Progenitor cell of endocrine pancreas (in vitro differentiated cells): ENCODE measurements around the gene GCN1. TPM values are rescaled to one million over a fixed set of nuclear protein-coding genes. Genes with fewer than 3 reads are reported as not detected.

Experiments
- DNase-seq: peaks from one replicate; pipeline ENCODE4 v3.0.0; 2021; ENCODE audit warnings: low spot score; ENCODE audit not compliant: unreplicated experiment
- H3K27ac Mint-ChIP-seq: 2 replicates; pipeline ENCODE4 v1.8.0; 2021; ENCODE audit warnings: mild to moderate bottlenecking, moderate library complexity, mixed read lengths
- H3K27me3 Mint-ChIP-seq: 2 replicates; pipeline ENCODE4 v1.8.0; 2021; ENCODE audit warnings: mixed read lengths
- H3K36me3 Mint-ChIP-seq: 2 replicates; pipeline ENCODE4 v1.8.0; 2022; ENCODE audit warnings: mixed read lengths; ENCODE audit not compliant: insufficient read depth
- H3K4me1 Mint-ChIP-seq: 2 replicates; pipeline ENCODE4 v1.8.0; 2021; ENCODE audit warnings: low read depth, mixed read lengths
- H3K4me3 Mint-ChIP-seq: 2 replicates; pipeline ENCODE4 v1.8.0; 2021; ENCODE audit warnings: low read depth, mild to moderate bottlenecking, moderate library complexity, mixed read lengths
- H3K9me3 Mint-ChIP-seq: 2 replicates; pipeline ENCODE4 v1.8.0; 2021; ENCODE audit warnings: low read depth, mixed read lengths
- CTCF ChIP-seq: fragments of 200-600 bp; sonication (generic); IDR thresholded peaks from one replicate; pipeline ENCODE4 v1.5.0; 2021; ENCODE audit warnings: antibody characterized with exemption, mild to moderate bottlenecking; ENCODE audit not compliant: unreplicated experiment
- total RNA-seq: library from RNA; stranded (reverse); gene quantifications from 2 replicates; pipeline ENCODE4 v1.2.1, GENCODE V29; 2021

GCN1 gene
- total RNA-seq, 1 donor from 2014 or later = 117 TPM

GRCh38 chr12:120169946-120170345, 24.6 kb downstream of the GCN1 start:
- Mint-ChIP-seq H3K27ac (no peak overlapping the region), H3K4me1 (no peaks in the 10 kb centered on the region), H3K36me3 (peaks cover 21% of the 10 kb centered on the region), H3K9me3 (no peaks in the 10 kb centered on the region), H3K4me3 (no peak overlapping the region), H3K27me3 (no peaks in the 10 kb centered on the region)
- no peak for TF ChIP-seq CTCF
- no peak for DNase-seq

DNA sequence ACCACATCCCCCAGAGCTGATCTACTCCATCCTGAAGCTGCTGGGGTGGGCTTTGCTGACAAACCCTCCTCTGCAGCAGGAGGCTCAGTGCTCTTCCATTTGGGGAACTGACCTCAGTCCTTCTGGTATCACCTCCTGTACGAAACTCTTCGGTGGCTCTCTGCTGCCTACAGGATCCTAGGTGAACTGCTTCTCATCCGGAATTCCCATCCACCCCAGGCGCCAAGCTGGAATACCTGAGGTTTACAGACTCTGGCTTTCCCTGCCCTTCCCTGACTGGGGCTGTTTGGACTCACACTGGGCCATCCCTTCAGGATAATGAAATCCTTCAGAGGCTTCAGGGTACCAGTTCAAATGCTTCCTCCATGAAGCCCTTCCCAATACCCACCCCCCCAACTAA, 26.2 kb downstream of the GCN1 start:
- TF ChIP-seq CTCF = no peak
- peaks cover 18% of the 10 kb centered on the region for H3K36me3 Mint-ChIP-seq
- no peaks in the 10 kb centered on the region for H3K27me3 Mint-ChIP-seq
- H3K4me3 Mint-ChIP-seq = no peak overlapping the region
- H3K27ac Mint-ChIP-seq = no peak overlapping the region
- DNase-seq = no peak
- no peaks in the 10 kb centered on the region for H3K9me3 Mint-ChIP-seq
- H3K4me1 Mint-ChIP-seq = no peaks in the 10 kb centered on the region

- no peaks in the 10 kb centered on the region for H3K9me3 Mint-ChIP-seq
- no peaks in the 10 kb centered on the region for H3K27me3 Mint-ChIP-seq
- H3K4me3 Mint-ChIP-seq = no peak overlapping the region
- no peak for DNase-seq
- H3K27ac Mint-ChIP-seq = no peak overlapping the region
- H3K4me1 Mint-ChIP-seq = no peaks in the 10 kb centered on the region
- H3K36me3 Mint-ChIP-seq = peaks cover 16% of the 10 kb centered on the region
- TF ChIP-seq CTCF = no peak
Observed at GRCh38 chr12:120167529-120168095, 26.9 kb downstream of the GCN1 start.

DNA sequence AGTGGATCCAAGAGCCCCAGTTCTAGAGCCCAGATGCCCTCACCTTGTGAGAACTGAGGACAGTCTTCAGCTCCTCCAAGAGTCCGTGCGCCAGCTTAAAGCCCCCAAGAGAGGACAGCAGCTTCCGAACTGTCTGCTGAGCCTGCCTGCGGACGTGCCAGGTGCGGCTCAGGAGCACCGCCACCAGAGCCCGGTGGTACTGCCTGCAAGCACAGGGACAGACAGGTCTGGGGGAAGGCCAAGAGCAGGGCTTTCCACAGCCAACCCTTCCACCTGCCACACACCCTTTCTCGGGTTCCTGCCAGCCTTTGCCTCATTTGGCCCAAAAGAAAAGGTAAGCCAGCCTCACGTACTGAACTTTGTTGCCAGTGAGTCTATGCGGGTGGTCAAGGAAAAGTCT, 30.2 kb downstream of the GCN1 start:
- Mint-ChIP-seq H3K27ac (no peak overlapping the region), H3K4me3 (no peak overlapping the region), H3K27me3 (no peaks in the 10 kb centered on the region), H3K36me3 (peaks cover 21% of the 10 kb centered on the region), H3K4me1 (no peaks in the 10 kb centered on the region), H3K9me3 (no peaks in the 10 kb centered on the region)
- no peak for TF ChIP-seq CTCF
- no peak for DNase-seq

DNA sequence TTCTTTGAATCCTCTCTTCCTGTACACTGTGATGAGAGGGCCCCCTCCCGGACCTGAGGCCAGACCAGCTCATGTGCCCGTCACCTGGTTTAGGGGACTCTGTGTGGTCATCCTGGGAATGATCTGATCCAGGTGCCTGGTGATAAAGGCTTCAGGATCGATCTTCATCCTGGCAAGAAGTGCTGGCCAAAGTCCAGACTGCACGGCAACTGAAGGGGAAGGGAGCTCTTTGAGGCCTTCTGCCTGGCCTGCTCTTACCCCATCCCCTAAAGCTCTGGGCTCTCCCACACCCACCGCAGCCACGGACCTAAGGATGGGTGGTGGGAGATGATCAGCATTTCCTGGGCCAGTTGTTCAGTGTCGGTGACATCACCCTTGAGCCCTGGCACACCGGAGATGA, 31.8 kb downstream of the GCN1 start:
- Mint-ChIP-seq H3K9me3 (no peaks in the 10 kb centered on the region), H3K4me1 (no peaks in the 10 kb centered on the region), H3K36me3 (peaks cover 19% of the 10 kb centered on the region), H3K4me3 (no peak overlapping the region), H3K27me3 (no peaks in the 10 kb centered on the region), H3K27ac (no peak overlapping the region)
- DNase-seq = no peak
- no peak for TF ChIP-seq CTCF
